Bone marrow (tissue), 2 donors: ENCODE results near the gene HOXB13.
A peak's percentile ranks its signal among the peaks of the same experiment; 100 is the strongest.
"Not testable (repeated sequence)": the region's sequence is repeated elsewhere in the genome, so short reads cannot be mapped to it uniquely, and the experiment has no call there.

ENCODE experiments used
- DNase-seq, 2 donors: peaks; one replicate each; lab custom pipeline; 2025; lab: John Stamatoyannopoulos, UW

Gene HOXB13

DNA sequence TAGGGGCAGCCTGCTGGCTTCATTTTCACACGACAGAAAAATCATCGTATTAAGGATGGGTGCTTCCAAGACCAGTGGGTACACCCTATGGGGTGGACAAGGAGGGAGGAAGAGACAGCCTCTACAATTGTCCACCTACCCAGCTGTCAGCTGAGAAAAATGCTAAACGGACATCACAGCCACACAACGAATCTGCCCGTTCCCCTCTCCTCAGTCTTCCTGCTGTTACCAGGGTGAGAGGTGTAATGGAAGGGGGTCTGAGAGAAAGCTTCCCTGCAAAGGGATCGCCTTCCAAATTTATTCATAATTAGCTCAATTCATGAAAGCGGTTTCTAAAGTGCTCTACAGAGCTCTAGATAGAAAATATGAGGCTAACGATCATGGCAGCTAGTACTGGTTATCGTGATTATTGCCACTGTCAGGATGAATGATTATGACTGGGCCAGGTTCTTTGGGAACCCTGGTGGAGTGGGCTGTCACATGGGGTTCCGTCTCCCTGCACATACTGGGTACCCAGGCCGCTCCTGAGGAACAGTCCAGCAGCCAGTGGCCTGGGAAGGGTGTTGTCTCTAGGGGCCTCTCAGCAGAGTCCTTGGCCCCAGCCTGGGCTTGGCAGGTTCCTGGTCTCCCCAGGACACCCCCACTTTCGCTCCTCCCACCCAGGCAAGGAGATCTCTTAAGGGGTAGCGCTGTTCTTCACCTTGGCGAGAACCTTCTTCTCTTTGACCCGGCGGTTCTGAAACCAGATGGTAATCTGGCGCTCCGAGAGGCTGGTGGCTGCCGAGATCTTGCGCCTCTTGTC, 2.2 kb downstream of the HOXB13 start:
- DNase-seq: no peak

DNA sequence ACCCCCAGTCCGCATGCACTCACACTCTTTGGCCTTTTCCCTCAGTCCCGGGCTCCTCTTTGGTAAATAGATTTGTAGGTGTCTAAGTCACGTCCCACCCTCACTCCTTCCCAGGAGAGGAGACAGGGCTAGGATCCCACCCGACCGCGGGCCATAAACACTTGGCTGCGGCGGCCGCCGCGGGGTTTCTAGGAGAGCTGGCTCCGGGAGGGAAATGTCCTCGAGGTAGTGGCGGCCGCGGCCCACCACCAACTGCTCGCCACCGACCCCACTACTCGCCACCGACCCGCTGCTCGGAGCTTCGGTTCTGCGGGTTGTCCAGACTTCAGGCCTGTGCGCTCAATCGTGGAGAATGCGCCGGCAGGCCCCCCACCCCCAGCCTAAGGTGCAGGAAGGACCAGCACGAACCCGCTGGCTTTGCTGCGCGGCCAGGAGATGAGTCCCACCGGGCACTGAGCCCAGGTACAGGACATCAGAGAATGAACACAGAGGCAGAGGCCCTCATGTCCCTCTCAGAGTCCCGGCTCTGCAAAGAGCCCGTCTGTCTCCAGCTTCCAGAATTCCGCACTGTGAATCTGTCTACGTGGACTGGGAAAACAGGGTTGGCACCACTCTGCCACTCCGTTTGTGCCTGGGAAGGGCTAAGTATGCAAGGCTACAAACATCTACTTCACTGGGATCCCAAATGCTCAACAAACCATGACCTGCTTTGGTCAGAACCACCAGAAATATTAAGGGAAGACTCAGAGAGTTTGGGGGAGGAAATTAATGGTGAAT, 3.1 kb downstream of the HOXB13 start:
- DNase-seq: no peak

DNA sequence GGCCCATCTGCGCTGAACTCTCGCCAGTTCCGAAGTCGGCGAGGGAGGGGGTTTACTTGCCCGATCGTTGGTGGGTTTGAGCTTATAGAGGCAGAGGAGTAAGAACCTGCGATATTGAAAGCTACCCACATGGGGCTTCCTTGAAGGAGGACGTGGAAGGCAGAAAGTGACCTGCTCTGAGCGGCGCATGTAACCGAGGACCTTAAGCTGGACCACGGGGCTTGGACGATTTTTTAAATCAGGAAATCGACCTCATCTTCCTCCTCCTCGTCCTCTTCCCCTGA, 3.6 kb downstream of the HOXB13 start:
- DNase-seq: no peak

DNA sequence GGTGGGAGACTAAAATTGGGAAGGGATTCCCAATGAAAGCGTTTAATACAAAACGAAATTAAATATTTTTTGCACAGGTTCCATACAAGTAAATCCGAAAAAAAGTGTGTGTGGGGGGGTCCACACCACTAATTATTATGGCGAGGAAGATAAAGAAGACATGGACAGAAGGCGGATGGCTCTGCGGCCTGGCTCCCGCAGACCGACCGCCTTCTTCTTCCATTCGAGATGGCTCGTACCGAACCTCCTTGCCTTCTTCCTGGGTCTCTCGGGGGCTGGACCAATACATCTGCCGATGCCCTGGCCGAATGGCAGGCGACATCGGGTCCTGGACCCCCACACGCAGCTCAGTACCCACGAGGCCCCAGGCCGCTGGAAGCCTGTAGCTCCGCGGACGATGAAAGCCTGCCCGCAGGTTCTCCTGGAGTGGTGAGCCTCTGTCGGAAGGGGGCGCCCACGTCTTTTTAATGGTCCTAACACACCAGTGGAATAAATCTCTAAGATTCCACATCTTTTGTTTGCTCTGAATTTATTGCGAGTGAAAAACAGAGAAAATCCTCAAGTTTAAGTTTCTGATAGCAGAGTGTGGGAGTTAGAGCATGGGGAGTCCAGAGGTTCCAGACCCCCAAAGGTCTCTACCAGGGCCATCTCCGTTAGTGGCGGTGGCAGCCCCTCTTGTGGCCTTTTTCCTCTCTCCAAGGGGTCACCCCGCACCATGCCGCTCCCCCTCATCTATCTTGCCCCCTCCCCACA, 4.1 kb downstream of the HOXB13 start:
- DNase-seq: peak; percentile 50 to 55

DNA sequence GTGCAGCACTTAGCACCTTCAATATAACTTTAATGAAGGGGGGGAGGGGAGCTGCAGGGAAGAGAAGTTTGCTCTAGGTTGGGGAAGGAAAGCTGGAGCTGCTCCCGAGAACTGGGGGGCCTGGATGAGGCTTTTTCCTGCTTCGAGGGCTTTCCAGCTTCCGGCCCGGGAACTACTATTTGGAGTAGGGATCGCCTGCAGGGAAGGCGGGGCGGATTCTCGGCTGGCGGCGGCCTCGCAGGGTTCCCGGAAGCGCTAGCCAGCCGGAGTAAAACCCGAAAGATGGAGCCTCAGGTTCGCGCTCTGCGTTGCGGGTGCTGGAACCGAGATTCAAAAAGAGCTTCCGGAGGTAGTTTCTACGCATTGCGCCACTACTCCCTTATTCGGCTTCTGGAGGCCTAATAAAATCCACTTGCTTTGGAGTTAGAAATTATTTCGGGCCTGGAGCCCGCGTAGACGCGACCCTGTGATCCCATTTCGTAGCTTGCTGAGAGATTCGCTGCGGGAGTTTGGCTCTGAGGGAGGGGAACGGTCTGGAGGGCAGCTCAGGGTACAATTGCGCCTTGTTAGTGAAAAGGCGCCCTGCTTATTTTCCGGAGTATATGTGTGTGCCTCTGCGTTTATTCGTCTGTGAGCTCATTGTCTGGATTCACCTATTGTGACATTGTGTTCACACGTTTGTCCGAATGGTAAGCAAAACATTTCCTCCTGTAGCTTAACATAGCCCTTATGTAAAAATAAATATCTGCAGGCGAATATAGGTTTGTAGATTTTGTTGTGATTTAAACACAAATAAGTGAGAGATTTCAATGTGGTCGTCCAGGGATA, 4.9 kb downstream of the HOXB13 start:
- no peak for DNase-seq

DNA sequence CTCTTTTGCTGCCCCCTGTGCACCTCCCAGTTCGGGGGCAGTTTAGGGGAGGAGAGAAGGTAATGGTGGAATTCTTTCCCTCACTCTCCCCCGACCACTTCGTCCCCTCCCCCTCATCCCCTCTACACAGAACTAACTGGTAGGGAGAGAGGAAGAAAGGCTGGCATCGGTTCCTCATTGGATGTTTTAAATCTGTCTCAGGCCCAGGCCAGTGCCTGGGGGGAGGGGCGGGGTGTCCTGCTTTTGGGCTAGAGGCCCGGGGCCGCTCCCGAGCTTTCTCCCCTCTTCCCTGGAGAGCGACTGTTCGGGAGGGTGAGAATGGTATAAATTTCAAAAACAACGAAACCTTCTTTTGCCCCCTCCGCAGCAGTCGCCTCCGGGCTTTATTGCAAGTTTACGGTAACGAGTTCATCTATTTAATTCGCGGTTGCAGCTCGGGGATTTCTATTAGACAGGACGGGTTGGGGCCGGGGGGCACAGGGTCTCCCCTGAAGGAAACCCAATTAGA, 5.6 kb downstream of the HOXB13 start, which contains the start of gene PRAC2:
PRAC2 (plus strand) TSS at position 271 of the 508 bp plus-strand sequence. CDS start 1,226 bp downstream, outside the sequence.
- DNase-seq: no peak

DNA sequence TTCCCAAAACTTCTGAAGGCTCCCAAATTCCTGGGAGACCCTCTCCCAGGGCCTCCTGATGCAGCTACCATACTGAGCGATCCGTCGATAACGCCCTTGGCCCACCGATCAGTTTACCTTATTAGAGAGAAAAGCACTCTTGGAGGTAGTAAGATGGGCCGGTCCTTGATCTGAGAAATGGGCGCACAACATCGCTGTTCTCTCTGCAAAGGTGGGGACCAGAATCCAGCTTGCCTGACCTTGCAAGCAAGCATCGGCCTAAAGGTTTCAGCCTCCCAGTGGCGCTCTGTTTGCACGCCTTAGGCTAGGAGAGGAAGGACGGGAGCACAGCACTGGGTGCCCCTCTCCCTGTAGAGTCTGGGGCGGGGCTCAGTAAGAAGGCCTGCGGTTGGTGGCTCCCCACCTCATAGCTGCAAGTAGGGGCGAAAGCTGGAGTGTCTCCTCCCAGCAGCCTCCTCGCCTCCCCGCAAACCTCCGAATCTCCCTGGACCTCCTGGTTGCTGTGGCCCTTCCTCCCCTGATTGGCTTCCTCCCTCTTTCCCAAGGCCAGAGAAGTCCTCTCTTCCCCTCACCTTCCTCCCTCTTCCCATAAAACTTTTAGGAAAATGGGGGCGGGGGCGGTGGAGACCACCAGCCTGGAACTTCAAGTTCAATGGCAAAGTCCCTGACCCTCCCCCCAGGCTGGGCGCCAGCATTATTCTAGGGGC, 6.2 kb downstream of the HOXB13 start, which contains the start of gene PRAC1:
PRAC1 (minus strand) TSS at position 318 of the 707 bp plus-strand sequence; CDS start at position 192, 126 bp downstream.
- DNase-seq: no peak

DNA sequence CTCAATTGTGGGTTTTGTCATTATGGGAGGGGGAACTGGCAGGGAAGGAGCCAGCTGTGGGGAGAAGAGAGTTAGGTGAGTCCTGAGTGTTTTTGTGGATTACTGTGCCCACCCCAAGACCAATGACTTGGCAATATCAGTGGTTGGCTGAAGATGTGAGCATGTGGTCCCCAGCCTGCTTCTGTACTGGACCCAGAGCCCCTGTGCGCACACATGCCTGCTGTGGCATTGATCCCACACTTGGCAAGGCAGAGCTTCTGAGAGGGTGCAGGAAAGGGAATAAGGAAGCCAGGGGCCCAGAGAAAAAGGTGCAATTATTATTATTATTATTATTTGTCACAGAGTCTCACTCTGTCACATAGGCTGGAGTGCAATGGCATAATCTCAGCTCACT, 7.5 kb downstream of the HOXB13 start:
- DNase-seq: no peak

DNA sequence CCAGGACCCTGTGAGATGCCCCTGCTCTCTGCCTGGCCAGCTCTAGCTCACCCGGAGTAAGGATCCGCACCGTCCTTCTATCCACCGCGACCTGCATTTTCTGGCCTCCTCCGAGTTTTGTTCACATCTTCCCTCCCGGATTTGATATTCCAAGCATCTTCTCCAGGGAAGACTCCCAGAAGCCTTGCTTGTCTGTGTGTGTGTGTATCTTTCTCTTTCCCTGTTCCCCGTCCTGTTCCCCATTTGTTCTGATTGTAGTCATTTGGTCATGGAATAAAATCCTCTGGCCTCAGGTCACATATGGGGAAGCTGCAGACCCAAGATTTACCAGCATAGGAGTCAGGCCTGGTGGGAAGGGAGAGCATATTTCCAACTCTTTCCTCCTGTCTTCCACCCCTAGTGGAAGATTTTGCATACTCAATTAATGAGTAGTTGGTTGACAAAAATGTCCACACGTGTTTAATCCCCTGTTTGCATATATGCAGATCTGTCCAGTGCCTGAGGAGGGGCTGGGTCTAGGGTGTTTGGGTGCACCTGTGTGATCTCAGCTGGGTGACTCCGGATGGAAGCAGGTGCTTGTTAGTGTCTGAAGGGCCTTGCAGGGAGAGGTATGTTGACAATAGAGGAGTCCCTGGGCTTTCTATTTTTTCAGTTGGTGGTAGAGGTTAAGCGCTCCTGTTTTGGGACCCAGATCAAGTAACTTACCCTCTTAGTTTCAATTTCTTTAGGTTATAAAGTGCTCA, 8.1 kb downstream of the HOXB13 start:
- no peak for DNase-seq

DNA sequence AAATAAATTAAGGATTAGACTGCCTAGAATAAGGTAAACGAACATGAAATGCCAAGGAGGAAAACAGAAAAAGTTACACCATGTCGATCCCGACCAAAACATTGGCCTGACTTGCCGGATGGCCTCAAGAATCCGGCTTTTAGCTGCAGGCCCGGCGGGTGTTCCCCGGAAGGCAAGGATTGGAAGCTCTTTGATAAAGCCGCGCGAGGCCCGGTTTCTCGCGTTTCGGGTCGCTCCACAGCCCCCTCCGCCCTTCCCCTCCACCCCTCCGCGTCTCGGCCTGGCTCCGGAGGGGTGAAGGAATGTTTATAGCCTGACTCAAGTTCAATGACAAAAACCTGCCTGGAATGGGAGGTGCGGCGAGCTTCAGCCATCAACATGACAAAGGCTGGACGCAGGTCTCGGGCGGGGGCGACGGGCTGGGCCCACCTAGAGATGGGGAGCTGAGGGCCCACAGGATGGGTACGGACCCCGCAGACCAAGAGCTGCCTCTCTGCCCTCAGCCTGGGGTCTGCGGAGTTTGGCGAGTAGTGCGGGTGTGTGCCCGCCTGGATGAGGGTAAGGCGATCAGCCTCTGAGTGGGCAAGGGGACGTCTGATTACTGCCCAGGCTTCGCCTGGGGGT, 8.8 kb downstream of the HOXB13 start:
- no peak for DNase-seq

DNA sequence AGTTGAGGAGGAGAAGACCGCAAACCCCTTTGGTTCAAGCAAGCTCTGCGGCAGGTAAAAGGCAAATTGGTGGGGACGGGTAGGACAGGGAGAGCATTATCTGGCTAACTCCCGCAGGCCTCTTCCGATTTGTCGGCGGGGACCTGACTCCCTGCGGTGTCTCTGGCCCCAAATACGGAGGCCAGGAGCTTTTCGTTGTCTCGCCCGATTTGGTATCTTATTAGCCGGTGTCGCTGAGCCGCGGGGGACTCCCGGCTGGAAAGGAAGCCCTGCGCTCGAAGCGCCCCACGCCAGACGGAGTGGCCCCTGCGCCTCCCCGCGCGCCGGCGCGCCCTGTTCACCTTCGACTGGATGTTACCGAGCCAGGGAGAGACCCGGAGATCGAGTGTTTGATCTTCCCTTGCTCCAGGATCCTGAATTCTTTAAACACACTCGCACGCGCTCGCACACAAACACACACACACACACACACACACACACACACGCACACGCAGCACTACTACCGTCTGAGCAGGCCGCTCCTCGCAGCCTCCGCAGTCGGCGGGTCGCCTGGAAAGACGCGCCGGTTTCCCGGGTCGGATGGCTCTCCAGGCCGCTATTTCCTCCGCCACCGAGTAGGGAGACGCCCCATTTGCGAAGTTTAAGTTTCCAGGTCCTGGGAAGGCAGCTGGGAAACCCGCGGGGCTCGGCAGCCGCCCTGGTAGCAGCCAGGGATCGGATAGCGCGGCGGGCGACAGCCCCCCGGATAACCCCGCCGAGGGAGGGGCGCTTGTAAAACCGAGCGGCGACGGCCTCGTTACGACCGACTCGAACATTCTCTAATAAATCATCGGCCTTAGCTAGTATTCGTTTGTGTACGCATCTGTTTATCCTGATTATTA, 9.5 kb downstream of the HOXB13 start:
- DNase-seq: no peak

DNA sequence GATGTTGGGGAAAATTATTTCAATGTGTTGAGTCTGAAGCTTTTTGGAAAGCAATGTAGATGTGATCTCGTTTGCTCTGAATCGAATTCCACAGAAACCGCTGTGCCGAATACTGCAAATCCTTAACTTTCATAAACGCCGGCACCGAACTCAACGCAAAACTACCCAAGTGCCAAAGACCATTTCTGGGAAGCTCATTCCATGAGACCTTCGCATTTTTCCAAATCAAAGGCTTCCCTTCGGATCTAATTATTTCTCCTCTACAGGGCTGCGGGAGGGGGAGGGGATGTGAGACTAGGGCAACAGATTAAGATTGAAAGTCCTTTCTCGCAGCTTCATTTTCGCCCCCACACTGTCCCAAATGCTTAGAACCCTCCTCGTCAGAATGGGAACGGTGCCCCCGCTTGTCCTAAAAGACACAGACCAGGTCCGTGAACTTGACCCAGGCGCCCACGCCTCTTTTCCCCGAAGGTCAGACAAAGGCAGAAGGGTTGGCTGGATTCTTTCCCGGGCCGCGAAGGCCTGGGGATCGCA, 10.3 kb downstream of the HOXB13 start:
- DNase-seq: no peak

DNA sequence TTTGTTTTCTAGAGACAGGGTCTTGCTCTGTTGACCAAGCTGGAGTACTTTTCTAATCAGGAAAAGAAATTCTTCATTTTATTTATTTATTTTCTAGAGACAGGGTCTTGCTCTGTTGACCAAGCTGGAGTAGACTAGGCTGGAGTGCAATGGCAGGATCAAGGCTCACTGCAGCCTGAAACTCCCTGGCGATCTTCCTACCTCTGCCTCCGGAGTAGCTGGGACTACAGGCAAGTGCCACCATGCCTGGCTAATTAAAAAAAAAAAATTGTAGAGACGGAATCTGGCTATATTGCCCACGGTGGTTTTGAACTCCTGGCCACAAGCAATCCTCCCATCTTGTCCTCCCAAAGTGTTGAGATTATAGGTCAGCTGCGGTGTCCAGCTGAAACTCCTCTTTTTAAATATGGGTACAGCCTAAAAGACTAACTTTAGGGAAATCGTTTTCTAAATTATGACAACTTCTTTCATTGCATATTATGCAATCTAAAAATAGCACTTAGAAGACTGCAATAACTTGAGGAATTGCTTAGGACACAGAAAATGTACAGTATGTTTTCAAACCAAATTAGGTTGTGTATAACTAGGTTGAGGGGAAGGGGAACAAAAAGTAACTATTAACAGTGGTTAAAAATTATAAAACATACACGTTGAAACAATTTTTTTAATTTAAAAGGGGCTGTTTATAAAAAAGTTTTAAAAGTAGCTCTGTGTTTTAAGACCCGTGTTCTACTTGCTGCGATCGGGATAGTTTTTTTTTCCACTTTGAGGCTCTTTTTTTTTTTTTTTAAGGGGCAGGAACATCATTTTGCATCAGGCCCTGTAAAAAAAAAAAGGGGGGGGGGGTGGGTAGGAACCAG, 11.0 kb downstream of the HOXB13 start:
- no peak for DNase-seq

DNA sequence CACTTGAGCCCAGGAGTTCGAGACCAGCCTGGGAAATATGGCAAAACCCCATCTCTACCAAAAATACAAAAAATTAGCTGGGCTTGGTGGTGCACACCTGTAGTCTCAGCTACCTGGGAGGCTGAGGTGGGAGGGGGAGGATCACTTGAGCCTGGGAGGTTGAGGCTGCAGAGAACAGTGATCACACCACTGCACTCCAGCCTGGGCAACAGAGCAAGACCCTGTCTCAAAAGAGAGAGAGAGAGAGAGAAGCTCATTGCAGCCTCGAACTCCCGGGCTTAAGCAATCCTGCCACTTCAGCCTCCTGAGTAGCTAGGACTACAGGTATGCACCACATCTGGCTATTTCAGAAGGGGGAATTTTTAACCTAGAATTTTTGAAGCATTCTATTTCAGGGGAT, 12.0 kb downstream of the HOXB13 start:
- DNase-seq: not testable (repeated sequence)

DNA sequence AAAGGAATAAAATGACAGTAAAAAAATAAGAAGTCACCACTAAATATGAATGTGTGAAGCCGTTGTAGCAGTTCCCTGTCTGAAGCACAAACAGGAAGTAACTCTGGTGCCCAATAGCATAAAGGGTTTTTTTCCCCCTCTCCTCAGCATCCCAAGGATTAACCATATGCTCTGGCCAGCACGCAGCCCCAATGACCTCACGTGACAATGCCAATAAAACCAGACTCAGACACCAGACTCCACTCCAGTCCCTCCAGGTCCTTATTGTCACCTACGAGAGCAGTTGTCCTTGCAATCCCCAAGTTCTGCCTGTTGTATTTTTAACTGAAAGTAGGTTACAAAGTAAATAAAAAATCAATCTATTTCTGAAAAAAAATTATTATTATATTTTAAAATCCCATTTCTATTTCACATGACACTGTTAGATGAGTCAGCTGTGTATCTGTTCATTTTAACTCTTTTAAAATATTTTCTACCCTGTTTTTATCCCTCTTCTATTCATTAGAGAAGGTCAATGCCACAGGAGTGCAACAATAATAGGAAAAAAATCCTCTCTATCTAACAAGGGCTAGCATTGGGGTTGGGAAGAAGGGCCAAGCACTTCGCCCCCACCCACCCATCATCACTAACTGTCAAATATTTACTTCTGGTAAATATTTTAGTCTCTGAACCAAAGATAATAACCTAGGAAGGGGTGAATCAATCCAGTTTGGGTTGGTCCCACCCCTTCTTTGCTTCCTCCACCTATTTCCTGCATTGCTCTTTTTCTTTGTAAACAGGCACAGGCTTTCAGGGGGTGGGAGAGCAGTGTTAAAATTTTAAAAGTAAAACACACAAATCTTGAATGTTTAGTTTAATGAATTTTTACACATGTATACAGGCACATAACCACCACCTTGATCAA, 12.8 kb downstream of the HOXB13 start:
- DNase-seq: no peak

DNA sequence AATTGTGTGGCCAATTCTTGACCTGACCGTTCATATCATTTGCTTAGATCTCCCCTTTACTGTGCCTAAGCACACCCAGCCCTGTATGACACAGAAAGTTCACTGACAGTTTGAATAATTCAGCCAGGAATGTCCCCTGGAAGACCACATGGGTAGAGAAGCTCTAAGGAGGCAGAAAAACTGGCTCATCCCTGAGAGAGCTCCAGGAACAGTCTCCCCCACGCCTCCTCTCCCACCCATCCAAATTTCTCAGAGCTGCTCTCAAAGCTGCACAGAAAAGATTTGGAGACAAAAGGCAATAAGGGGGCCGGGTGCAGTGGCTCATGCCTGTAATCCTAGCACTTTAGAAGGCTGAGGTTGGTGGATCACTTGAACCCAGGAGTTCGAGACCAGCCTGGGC, 17.4 kb downstream of the HOXB13 start:
- no peak for DNase-seq
